HepG2 (cell line): ENCODE results near the gene UNC13D. TPM values are rescaled to one million over a fixed set of nuclear protein-coding genes. Genes with fewer than 3 reads are reported as not detected.
A peak's percentile ranks its signal among the peaks of the same experiment; 100 is the strongest.

ENCODE experiments used
- ATAC-seq: fragments of 200-7000 bp; cut with Tn5 transposase; 3 replicates; pipeline ENCODE4 v1.9.1; 2020; ENCODE audit warnings: mild to moderate bottlenecking, moderate library complexity
- BruUV-seq: library from RNA; stranded (reverse); fragments of 400-500 nt; replicated peaks from 2 replicates; lab custom pipeline; 2021; lab: Mats Ljungman, UMichigan
- CTCF ChIA-PET: fragments of 300-600 bp; formaldehyde crosslinking; extraction: SDS; loops from one replicate; lab custom pipeline; 2021; ENCODE audit warnings: low total read pairs, inconsistent platforms, low intra/inter-chr PET ratio; lab: Yijun Ruan, JAX
- POLR2A ChIA-PET: fragments of 350-600 bp; sonication (Branson Sonifier 250); formaldehyde crosslinking; loops from one replicate; lab custom pipeline; 2020; ENCODE audit warnings: antibody characterized with exemption, inconsistent platforms; lab: Yijun Ruan, JAX
- DNase-seq: peaks from one replicate; pipeline ENCODE4 v3.0.0-alpha.2; 2015; ENCODE audit warnings: low spot score
- FAIRE-seq: peaks from 3 replicates; lab custom pipeline; 2011; peaks lifted over from hg19 to GRCh38; lab: Jason Lieb, UNC
- H2AFZ ChIP-seq: one replicate; pipeline ENCODE4 v1.6.1; 2011; ENCODE audit warnings: low read length, inconsistent platforms
- H3K27ac ChIP-seq: fragments of 300-600 bp; 3 replicates; pipeline ENCODE4 v1.8.0; 2011; ENCODE audit warnings: mixed run types, mild to moderate bottlenecking, mixed read lengths, low read length, inconsistent platforms; ENCODE audit not compliant: insufficient read depth; ENCODE audit errors: extremely low read length
- H3K27me3 ChIP-seq, 2 experiments: fragments of 200-600 bp in 1 of 2; 2 replicates in 1 of 2; 3 replicates in 1 of 2; pipeline versions ENCODE4 v1.6.0 to v1.8.0; 2011; ENCODE audit warnings: low read length in 2 of 2, mild to moderate bottlenecking in 2 of 2, moderate library complexity in 2 of 2, inconsistent platforms in 1 of 2; ENCODE audit not compliant: insufficient read depth in 2 of 2, control insufficient read depth in 1 of 2
- H3K36me3 ChIP-seq, 2 experiments: fragments of 200-600 bp in 1 of 2; replicated peaks in 1 of 2; 2 replicates in 1 of 2; 3 replicates in 1 of 2; pipeline versions ENCODE4 v1.5.1 to v1.8.0; 2011; ENCODE audit warnings: low read length in 2 of 2, inconsistent platforms in 1 of 2; ENCODE audit not compliant: insufficient read depth in 2 of 2, control insufficient read depth in 1 of 2
- H3K4me1 ChIP-seq: 2 replicates; pipeline ENCODE4 v1.5.1; 2012; ENCODE audit warnings: low read length, inconsistent platforms; ENCODE audit not compliant: insufficient read depth
- H3K4me2 ChIP-seq: 2 replicates; pipeline ENCODE4 v1.6.0; 2011; ENCODE audit warnings: low read depth, low read length, inconsistent platforms
- H3K4me3 ChIP-seq, 3 experiments: fragments of 200-600 bp in 1 of 3; sonication (generic), shearing (Covaris generic) in 1 of 3; replicated peaks in 1 of 3; 2 replicates each; pipeline ENCODE4 v1.5.1; 2011 to 2016; ENCODE audit warnings: low read length in 3 of 3, inconsistent platforms in 2 of 3, low read depth in 2 of 3, mild to moderate bottlenecking in 2 of 3, control low read depth in 1 of 3, mixed read lengths in 1 of 3; ENCODE audit not compliant: insufficient read depth in 1 of 3
- H3K79me2 ChIP-seq: one replicate; pipeline ENCODE4 v1.6.1; 2011; ENCODE audit warnings: low read length, inconsistent platforms; ENCODE audit not compliant: insufficient read depth
- H3K9ac ChIP-seq: 2 replicates; pipeline ENCODE4 v1.6.0; 2011; ENCODE audit warnings: mild to moderate bottlenecking, low read depth, low read length, inconsistent platforms; ENCODE audit not compliant: insufficient read depth
- H3K9me3 ChIP-seq: 2 replicates; pipeline ENCODE4 v1.5.1; 2012; ENCODE audit warnings: mild to moderate bottlenecking, low read length
- H4K20me1 ChIP-seq: 2 replicates; pipeline ENCODE4 v1.6.0; 2011; ENCODE audit warnings: inconsistent platforms, mild to moderate bottlenecking, low read length, moderate library complexity; ENCODE audit not compliant: insufficient read depth
- WGBS: methylation state at CpG from one replicate; pipeline ENCODE4 v1.1.6; 2017; ENCODE audit warnings: low lambda C conversion rate; 5-methylcytosine and 5-hydroxymethylcytosine counted together
- in situ Hi-C: cut with HindIII; loops from 2 replicates; pipeline ENCODE4 v1.10.0; 2017; ENCODE audit warnings: low pct_unique_long_range_greater_than_20kb; ENCODE audit not compliant: extremely low pct_ligation_motif_present
- intact Hi-C: fragments of 100-400 bp; cut with micrococcal nuclease; formaldehyde crosslinking; loops from one replicate; pipeline ENCODE4 v1.10.0; 2022; ENCODE audit not compliant: unreplicated experiment
- polyA plus RNA-seq, 8 experiments: library from polyadenylated mRNA; depleted of rRNA in 3 of 8; stranded (reverse) in 7 of 8; unstranded in 1 of 8; fragments of >200 nt; fragmentation: Illumina TruSeq in 4 of 8; extraction: Trizol in 4 of 8; gene quantifications; 2 replicates each; pipeline versions ENCODE4 v1.2.1 to v1.2.3, GENCODE V29; 2011 to 2016; ENCODE audit warnings: low read depth in 4 of 8, missing spikeins in 1 of 8, mixed read lengths in 1 of 8; ENCODE audit not compliant: insufficient read depth in 1 of 8
- total RNA-seq, 5 experiments: library from RNA; depleted of rRNA; stranded (reverse); fragments of >200 nt; fragmentation: Illumina TruSeq; extraction: Trizol; gene quantifications; 2 replicates each; pipeline ENCODE4 v1.2.3, GENCODE V29; 2016; ENCODE audit warnings: low read depth in 1 of 5
- TF ChIP-seq, protein P1 (sequence below): sonication (generic); formaldehyde crosslinking; IDR thresholded peaks from 2 replicates; pipeline ENCODE4 v1.5.0; 2020; ENCODE audit warnings: missing genetic modification reagents
- TF ChIP-seq, protein P2 (sequence below): sonication (generic); formaldehyde crosslinking; IDR thresholded peaks from 2 replicates; pipeline ENCODE4 v1.4.0; 2020; ENCODE audit warnings: mild to moderate bottlenecking, missing genetic modification reagents

The UNC13D gene
- total and polyA plus RNA-seq, 2 of the 13 experiments (the other 11 are each of a cell fraction or from before 2014, with no cell fraction given), result 29.7 to 42.7 TPM

DNA sequence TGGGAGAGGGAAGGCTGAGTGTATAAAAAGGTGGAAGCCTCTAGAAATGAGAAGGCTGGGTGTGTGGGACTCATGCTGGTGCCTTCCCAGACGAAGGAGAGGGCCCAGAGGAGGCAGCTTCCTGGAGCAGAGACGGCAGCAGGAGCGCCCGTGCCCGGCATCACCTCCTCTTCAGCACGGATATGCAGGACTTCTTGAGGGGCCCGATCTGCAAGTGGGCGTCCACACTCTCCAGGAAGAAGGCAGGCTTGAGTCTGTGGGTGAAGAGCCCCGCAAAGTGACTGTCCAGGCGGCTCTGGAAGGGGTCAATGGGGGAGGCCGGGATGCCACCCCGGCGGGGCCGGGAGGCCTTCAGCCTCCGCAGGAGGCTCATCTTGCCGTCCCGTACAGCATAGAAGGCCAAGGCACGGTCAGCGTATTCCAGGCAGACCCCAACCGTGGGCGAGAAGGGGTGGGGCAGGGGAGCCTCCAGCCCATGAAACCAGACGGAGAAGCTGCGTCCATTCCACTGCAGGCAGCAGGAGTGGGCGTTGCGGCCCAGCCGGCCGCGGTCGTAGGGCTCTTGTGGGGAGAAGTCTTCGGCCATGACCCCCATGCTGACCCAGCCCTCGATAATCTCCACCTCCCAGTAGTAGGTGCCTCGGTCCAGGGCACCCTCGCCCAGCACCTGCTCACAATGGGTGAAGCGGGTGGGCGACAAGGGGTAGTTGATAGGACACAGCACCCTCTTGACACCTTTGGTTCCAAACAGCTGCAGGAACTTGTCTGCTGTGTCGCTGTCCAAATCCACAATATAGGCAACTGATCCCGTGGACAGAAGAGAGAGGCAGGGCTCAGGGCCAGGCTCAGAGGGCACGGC, 30.3 kb upstream of the UNC13D start (continued):
- TF ChIP-seq, protein P1, sequence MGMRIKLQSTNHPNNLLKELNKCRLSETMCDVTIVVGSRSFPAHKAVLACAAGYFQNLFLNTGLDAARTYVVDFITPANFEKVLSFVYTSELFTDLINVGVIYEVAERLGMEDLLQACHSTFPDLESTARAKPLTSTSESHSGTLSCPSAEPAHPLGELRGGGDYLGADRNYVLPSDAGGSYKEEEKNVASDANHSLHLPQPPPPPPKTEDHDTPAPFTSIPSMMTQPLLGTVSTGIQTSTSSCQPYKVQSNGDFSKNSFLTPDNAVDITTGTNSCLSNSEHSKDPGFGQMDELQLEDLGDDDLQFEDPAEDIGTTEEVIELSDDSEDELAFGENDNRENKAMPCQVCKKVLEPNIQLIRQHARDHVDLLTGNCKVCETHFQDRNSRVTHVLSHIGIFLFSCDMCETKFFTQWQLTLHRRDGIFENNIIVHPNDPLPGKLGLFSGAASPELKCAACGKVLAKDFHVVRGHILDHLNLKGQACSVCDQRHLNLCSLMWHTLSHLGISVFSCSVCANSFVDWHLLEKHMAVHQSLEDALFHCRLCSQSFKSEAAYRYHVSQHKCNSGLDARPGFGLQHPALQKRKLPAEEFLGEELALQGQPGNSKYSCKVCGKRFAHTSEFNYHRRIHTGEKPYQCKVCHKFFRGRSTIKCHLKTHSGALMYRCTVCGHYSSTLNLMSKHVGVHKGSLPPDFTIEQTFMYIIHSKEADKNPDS (CRISPR knock-in tag), result no peak

DNA sequence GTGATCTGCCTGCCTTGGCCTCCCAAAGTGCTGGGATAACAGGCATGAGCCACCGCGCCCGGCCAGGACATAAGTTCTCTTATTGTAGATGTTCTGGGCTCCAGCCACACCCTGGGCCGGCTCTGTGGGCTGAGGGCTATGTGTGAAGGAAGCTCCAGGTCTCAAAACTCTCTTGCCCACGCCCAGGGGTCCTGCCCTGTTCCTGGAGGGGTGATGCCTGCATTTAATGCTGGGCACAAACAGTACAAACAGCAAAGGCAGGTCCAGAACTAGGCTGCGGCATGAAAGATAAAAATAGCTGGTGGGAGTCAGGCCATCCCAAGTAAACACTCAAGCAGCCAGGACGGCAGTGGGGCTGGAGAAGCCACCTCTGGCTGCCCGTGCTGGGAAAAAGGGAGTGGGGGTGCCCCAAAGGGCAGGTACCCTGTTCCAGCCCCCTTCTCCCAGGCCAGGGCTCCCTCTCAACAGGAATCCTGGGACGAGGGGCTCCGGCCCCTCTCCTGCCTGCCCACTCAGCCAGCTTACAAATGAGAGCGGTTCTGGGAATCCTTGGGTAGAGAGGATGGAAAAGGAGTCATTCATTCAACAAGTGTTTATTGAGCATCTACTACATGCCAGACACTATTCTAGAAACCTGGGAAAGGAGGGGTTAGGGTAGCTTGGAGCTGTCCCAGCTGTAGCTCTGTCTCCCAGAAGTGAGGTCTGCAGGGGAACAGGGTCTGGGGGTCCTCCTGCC, 29.6 kb upstream of the UNC13D start:
- Histone ChIP-seq H3K4me3 (no peak overlapping the region), H3K4me1 (peaks cover 78% of the 10 kb centered on the region), H3K27ac (peak overlapping the region; percentile 97), H2AFZ (no peak overlapping the region), H3K79me2 (peaks cover 30% of the 10 kb centered on the region), H3K36me3 (peaks cover 3 to 18% of the 10 kb centered on the region in 2 experiments; a peak in 4 of 5 replicates), H3K4me2 (peak overlapping the region; percentile 88), H3K9me3 (no peaks in the 10 kb centered on the region), H3K9ac (peak overlapping the region; percentile 80), H4K20me1 (no peaks in the 10 kb centered on the region; the same call in 1 of the 2 replicates), H3K27me3 (no peaks in the 10 kb centered on the region)
- intact Hi-C loops (no loop called here), in situ Hi-C loops (no loop called here)
- BruUV-seq, result no TSS peak
- DNase-seq (no peak), FAIRE-seq (no peak), ATAC-seq (no peak)
- ChIA-PET POLR2A (interaction anchor here (0.8 to 13.8 kb wide), 16 partner anchors 9 to 378 kb away, joined by 3 to 454 read pairs (median 10); partner anchors contain the start of genes ACOX1, GALK1, MRPL38 and TEN1), CTCF (no interaction called here)
- WGBS, result 88% methylated on average over 11 of the region's 11 CpGs
- TF ChIP-seq, protein P2, sequence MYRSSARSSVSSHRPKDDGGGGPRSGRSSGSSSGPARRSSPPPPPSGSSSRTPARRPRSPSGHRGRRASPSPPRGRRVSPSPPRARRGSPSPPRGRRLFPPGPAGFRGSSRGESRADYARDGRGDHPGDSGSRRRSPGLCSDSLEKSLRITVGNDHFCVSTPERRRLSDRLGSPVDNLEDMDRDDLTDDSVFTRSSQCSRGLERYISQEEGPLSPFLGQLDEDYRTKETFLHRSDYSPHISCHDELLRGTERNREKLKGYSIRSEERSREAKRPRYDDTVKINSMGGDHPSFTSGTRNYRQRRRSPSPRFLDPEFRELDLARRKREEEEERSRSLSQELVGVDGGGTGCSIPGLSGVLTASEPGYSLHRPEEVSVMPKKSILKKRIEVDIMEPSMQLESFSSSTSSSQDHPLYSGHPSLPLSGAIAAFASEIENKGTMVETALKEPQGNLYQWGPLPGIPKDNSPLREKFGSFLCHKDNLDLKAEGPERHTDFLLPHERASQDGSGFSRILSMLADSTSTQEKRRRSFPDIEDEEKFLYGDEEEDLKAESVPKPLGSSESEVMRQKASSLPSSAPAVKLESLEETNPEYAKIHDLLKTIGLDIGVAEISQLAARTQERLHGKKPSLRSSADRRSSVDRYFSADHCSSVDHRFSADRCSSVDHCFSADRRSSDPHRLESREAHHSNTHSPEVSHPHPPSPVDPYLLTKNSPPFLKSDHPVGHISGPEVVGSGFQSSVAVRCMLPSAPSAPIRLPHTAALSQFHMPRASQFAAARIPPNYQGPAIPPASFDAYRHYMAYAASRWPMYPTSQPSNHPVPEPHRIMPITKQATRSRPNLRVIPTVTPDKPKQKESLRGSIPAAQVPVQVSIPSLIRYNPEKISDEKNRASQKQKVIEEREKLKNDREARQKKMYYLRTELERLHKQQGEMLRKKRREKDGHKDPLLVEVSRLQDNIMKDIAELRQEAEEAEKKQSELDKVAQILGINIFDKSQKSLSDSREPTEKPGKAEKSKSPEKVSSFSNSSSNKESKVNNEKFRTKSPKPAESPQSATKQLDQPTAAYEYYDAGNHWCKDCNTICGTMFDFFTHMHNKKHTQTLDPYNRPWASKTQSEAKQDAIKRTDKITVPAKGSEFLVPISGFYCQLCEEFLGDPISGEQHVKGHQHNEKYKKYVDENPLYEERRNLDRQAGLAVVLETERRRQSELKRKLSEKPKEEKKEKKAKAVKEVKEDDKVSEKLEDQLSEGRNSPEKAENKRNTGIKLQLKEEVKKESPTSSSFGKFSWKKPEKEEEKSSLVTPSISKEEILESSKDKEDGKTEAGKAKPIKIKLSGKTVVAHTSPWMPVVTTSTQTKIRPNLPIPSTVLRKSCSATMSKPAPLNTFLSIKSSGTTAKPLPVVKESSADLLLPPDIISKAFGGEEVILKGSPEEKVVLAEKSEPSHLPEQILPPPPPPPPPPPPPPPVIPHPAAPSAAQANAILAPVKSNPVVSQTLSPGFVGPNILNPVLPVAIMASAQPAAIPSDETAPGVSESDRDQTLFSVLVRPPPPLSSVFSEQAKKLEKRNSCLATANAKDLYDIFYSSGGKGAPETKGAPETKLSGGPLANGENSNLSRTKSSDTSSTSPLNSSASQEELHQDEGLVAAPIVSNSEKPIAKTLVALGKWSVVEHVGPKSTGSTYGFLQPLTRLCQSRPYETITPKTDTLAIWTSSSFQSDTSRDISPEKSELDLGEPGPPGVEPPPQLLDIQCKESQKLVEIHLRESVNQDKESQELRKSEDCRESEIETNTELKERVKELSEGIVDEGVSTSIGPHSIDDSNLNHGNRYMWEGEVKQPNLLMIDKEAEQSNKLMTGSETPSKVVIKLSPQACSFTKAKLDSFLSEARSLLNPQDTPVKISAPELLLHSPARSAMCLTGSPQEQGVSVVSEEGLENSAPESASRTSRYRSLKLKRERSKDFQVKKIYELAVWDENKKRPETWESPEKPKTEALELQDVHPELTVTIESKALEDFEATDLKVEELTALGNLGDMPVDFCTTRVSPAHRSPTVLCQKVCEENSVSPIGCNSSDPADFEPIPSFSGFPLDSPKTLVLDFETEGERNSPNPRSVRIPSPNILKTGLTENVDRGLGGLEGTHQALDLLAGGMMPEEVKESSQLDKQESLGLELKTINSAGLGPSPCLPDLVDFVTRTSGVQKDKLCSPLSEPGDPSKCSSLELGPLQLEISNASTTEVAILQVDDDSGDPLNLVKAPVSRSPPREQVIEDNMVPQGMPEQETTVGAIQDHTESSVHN, result no peak
